ENCODE measurements around the gene SKA3. TPM values are rescaled to one million over a fixed set of nuclear protein-coding genes. Genes with fewer than 3 reads are reported as not detected.

SKA3 gene
- total RNA-seq, 4 donors from 2014 or later, result 1.00 to 1.6 (median 1.6) TPM; not detected in 1

GRCh38 chr13:21133077-21133476 lies 43.3 kb downstream of the SKA3 start:
- intact Hi-C loops (cut with DNase I; ENCODE audit: low total_unique reads) (loop anchor here (10.0 kb wide), 1 partner anchor 188 kb away; no protein-coding TSS in a partner anchor), in situ Hi-C loops (cut with MboI; ENCODE audit: low pct_ligation_motif_present in 1 of 4, low pct_unique_long_range_greater_than_20kb in 1 of 4, low sequenced_read_pairs in 3 of 4) (loop anchor here in 1 of 4 donors (10.0 kb wide), 1 partner anchor 188 kb away; no protein-coding TSS in a partner anchor)
- Histone ChIP-seq H3K36me3 (no peaks in the 10 kb centered on the region), H3K4me3 (no peak overlapping the region), H3K4me1 (peaks cover 0 to 11% (median 2%) of the 10 kb centered on the region in 4 donors), H3K27ac (no peak overlapping the region), H3K9me3 (no peaks in the 10 kb centered on the region), H3K27me3 (no peaks in the 10 kb centered on the region)
- WGBS, 2 donors (ENCODE audit: low coverage in 1 of 2), result 82 to 85% methylated on average over 3 of the region's 3 CpGs
- TF ChIP-seq CTCF (IDR thresholded peaks at IDR 0.05), result no peak
- no peak for TF ChIP-seq POLR2A (IDR thresholded peaks at IDR 0.05)
- TF ChIP-seq POLR2AphosphoS5 (IDR thresholded peaks at IDR 0.05), result no peak
- TF ChIP-seq EP300 (IDR thresholded peaks at IDR 0.05; ENCODE audit: low read depth), result no peak
- no peak for DNase-seq

- intact Hi-C loops (cut with DNase I; ENCODE audit: low total_unique reads), result loop anchor here (10.0 kb wide), 1 partner anchor 185 kb away; no protein-coding TSS in a partner anchor
- Histone ChIP-seq H3K4me3 (no peak overlapping the region), H3K9me3 (no peaks in the 10 kb centered on the region), H3K4me1 (peaks cover 0 to 11% (median 2%) of the 10 kb centered on the region in 4 donors), H3K27me3 (no peaks in the 10 kb centered on the region), H3K36me3 (no peaks in the 10 kb centered on the region), H3K27ac (no peak overlapping the region)
- TF ChIP-seq CTCF (IDR thresholded peaks at IDR 0.05), result no peak
- no peak for TF ChIP-seq POLR2AphosphoS5 (IDR thresholded peaks at IDR 0.05)
- no peak for TF ChIP-seq EP300 (IDR thresholded peaks at IDR 0.05; ENCODE audit: low read depth)
- no peak for TF ChIP-seq POLR2A (IDR thresholded peaks at IDR 0.05)
- in situ Hi-C loops (cut with MboI; ENCODE audit: low pct_ligation_motif_present in 1 of 4, low pct_unique_long_range_greater_than_20kb in 1 of 4, low sequenced_read_pairs in 3 of 4), result loop anchor here in 1 of 4 donors (10.0 kb wide), 1 partner anchor 185 kb away; no protein-coding TSS in a partner anchor
- DNase-seq, result no peak
- 92 to 94% methylated on average over 2 of the region's 2 CpGs for WGBS, 2 donors (ENCODE audit: low coverage in 1 of 2)
Observed at GRCh38 chr13:21130116-21130515, 46.2 kb downstream of the SKA3 start.

GRCh38 chr13:21124852-21125251 lies 51.5 kb downstream of the SKA3 start:
- TF ChIP-seq POLR2AphosphoS5 (IDR thresholded peaks at IDR 0.05) (no peak), POLR2A (IDR thresholded peaks at IDR 0.05) (no peak), EP300 (IDR thresholded peaks at IDR 0.05; ENCODE audit: low read depth) (no peak), CTCF (IDR thresholded peaks at IDR 0.05) (no peak)
- no peaks in the 10 kb centered on the region for H3K36me3 ChIP-seq
- no peaks in the 10 kb centered on the region for H3K9me3 ChIP-seq
- 52% methylated on average over 7 of the region's 7 CpGs; no CpG with 5 or more reads in 1 of the 2 donors for WGBS, 2 donors (ENCODE audit: low coverage in 1 of 2)
- H3K27me3 ChIP-seq, result no peaks in the 10 kb centered on the region
- in situ Hi-C loops (cut with MboI; ENCODE audit: low pct_ligation_motif_present in 1 of 4, low pct_unique_long_range_greater_than_20kb in 1 of 4, low sequenced_read_pairs in 3 of 4) (loop anchor here in 2 of 4 donors (25.0 kb wide), 1 partner anchor 362 kb away; no protein-coding TSS in a partner anchor), intact Hi-C loops (cut with DNase I; ENCODE audit: low total_unique reads) (no loop called here)
- H3K4me3 ChIP-seq, result no peak overlapping the region
- H3K4me1 ChIP-seq, result no peaks in the 10 kb centered on the region
- no peak overlapping the region for H3K27ac ChIP-seq
- no peak for DNase-seq

GRCh38 chr13:21123956-21124355 lies 52.4 kb downstream of the SKA3 start:
- Histone ChIP-seq H3K36me3 (no peaks in the 10 kb centered on the region), H3K27me3 (no peaks in the 10 kb centered on the region), H3K9me3 (no peaks in the 10 kb centered on the region), H3K27ac (no peak overlapping the region), H3K4me3 (no peak overlapping the region), H3K4me1 (no peaks in the 10 kb centered on the region)
- TF ChIP-seq CTCF (IDR thresholded peaks at IDR 0.05) (no peak), EP300 (IDR thresholded peaks at IDR 0.05; ENCODE audit: low read depth) (no peak), POLR2A (IDR thresholded peaks at IDR 0.05) (no peak), POLR2AphosphoS5 (IDR thresholded peaks at IDR 0.05) (no peak)
- 83 to 89% methylated on average over 2 to 8 of the region's 8 CpGs for WGBS, 2 donors (ENCODE audit: low coverage in 1 of 2)
- in situ Hi-C loops (cut with MboI; ENCODE audit: low pct_ligation_motif_present in 1 of 4, low pct_unique_long_range_greater_than_20kb in 1 of 4, low sequenced_read_pairs in 3 of 4), result loop anchor here in 2 of 4 donors (25.0 kb wide), 1 partner anchor 363 kb away; no protein-coding TSS in a partner anchor
- intact Hi-C loops (cut with DNase I; ENCODE audit: low total_unique reads), result no loop called here
- no peak for DNase-seq

Measured in transverse colon (tissue), 4 donors.